Liver (tissue), 3 donors: ENCODE data around the gene GRIP2.

ENCODE experiments used
- FOXA2 ChIP-seq: IDR thresholded peaks from 2 replicates; pipeline ENCODE4 v1.6.1; 2016; ENCODE audit warnings: antibody characterized with exemption
- RXRA ChIP-seq, 2 donors: IDR thresholded peaks; 2 replicates each; pipeline ENCODE4 v1.6.1; 2017 to 2018; ENCODE audit warnings: antibody characterized with exemption in 2 of 2, mild to moderate bottlenecking in 1 of 2
- TAF1 ChIP-seq: conservative IDR thresholded peaks from 2 replicates; pipeline ENCODE4 v1.6.1; 2016; ENCODE audit warnings: antibody characterized with exemption, mild to moderate bottlenecking
- TF ChIP-seq, protein P1 (sequence below): IDR thresholded peaks from 2 replicates; pipeline ENCODE4 v1.6.1; 2016; ENCODE audit warnings: antibody characterized with exemption, mild to moderate bottlenecking
- TF ChIP-seq, protein P2 (sequence below): fragments of 150-350 bp; IDR thresholded peaks from 2 replicates; pipeline ENCODE4 v1.5.1; 2017; ENCODE audit warnings: improper control_type of control experiment, low read depth, low read length; ENCODE audit not compliant: missing input control
- TF ChIP-seq, protein P3 (sequence below): IDR thresholded peaks from 2 replicates; pipeline ENCODE4 v1.6.1; 2016; ENCODE audit warnings: antibody characterized with exemption
- donor health status: healthy.
- donor health status: healthy.

DNA sequence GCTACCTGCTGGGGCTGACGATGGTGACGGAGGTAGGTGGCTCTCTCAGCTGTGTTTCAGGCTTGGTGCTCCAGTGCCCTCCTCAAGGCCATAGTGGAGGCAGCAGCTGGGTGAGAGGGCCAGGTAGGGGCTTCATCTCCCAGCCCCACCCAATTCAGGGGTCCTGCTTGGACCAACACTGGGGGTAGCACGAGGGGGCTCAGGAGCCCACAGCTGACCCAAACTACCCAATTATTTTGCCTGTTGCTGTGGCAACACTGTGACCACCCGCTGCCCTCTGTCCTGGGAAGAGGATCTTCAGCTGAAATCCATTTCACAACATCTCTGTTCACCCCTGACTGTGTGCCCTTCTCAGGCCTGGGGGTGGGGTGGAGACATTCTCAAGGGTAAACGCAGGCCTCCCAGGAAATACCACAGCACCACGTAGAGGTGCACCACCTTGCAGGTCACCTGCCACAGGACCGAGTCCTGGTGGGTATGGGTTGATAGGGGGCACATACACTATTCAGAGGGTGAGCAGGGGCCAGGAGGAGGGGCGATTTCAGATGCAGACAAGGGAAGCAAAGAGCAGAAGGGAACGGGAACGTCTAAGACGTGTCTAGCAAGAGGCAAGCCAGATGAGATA lies 62.7 kb downstream of the GRIP2 start:
- no peak for TF ChIP-seq TAF1
- TF ChIP-seq, protein P1, sequence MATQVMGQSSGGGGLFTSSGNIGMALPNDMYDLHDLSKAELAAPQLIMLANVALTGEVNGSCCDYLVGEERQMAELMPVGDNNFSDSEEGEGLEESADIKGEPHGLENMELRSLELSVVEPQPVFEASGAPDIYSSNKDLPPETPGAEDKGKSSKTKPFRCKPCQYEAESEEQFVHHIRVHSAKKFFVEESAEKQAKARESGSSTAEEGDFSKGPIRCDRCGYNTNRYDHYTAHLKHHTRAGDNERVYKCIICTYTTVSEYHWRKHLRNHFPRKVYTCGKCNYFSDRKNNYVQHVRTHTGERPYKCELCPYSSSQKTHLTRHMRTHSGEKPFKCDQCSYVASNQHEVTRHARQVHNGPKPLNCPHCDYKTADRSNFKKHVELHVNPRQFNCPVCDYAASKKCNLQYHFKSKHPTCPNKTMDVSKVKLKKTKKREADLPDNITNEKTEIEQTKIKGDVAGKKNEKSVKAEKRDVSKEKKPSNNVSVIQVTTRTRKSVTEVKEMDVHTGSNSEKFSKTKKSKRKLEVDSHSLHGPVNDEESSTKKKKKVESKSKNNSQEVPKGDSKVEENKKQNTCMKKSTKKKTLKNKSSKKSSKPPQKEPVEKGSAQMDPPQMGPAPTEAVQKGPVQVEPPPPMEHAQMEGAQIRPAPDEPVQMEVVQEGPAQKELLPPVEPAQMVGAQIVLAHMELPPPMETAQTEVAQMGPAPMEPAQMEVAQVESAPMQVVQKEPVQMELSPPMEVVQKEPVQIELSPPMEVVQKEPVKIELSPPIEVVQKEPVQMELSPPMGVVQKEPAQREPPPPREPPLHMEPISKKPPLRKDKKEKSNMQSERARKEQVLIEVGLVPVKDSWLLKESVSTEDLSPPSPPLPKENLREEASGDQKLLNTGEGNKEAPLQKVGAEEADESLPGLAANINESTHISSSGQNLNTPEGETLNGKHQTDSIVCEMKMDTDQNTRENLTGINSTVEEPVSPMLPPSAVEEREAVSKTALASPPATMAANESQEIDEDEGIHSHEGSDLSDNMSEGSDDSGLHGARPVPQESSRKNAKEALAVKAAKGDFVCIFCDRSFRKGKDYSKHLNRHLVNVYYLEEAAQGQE = no peak
- TF ChIP-seq, protein P2, sequence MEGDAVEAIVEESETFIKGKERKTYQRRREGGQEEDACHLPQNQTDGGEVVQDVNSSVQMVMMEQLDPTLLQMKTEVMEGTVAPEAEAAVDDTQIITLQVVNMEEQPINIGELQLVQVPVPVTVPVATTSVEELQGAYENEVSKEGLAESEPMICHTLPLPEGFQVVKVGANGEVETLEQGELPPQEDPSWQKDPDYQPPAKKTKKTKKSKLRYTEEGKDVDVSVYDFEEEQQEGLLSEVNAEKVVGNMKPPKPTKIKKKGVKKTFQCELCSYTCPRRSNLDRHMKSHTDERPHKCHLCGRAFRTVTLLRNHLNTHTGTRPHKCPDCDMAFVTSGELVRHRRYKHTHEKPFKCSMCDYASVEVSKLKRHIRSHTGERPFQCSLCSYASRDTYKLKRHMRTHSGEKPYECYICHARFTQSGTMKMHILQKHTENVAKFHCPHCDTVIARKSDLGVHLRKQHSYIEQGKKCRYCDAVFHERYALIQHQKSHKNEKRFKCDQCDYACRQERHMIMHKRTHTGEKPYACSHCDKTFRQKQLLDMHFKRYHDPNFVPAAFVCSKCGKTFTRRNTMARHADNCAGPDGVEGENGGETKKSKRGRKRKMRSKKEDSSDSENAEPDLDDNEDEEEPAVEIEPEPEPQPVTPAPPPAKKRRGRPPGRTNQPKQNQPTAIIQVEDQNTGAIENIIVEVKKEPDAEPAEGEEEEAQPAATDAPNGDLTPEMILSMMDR = no peak
- TF ChIP-seq, protein P3, sequence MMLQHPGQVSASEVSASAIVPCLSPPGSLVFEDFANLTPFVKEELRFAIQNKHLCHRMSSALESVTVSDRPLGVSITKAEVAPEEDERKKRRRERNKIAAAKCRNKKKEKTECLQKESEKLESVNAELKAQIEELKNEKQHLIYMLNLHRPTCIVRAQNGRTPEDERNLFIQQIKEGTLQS = no peak
- TF ChIP-seq RXRA (IDR thresholded peaks at IDR 0.05) = no peak
- no peak for TF ChIP-seq FOXA2
